HG03342 (cell line): ENCODE data around the gene EMC1.
"Not testable (repeated sequence)": the region's sequence is repeated elsewhere in the genome, so short reads cannot be mapped to it uniquely, and the experiment has no call there.

Experiments
- ATAC-seq: cut with Tn5 transposase; IDR thresholded peaks from one replicate; pipeline ENCODE4 v1.9.1; 2021; ENCODE audit warnings: mild to moderate bottlenecking, moderate library complexity; ENCODE audit not compliant: unreplicated experiment

The EMC1 gene

GRCh38 chr1:19251305-19252196 lies at the start of gene EMC1, which contains the start of gene MRTO4:
Gene EMC1 (minus strand): TSS chr1:19251524. CDS start chr1:19251509, 15 bp downstream.
Gene MRTO4 (plus strand): TSS chr1:19251805. CDS start chr1:19251836, 31 bp downstream.
- ATAC-seq = peak; percentile 72

GRCh38 chr1:19300211-19300610 lies 48.9 kb upstream of the EMC1 start:
- ATAC-seq = no peak

GRCh38 chr1:19294638-19295037 lies 43.3 kb upstream of the EMC1 start:
- no peak for ATAC-seq

- ATAC-seq = no peak
These were observed 37.9 kb upstream of the EMC1 start for GRCh38 chr1:19289244-19289643.

- not testable (repeated sequence) for ATAC-seq
These were observed 37.3 kb upstream of the EMC1 start, which contains the start of gene AKR7A3 for GRCh38 chr1:19288324-19289241. Gene AKR7A3 (minus strand): TSS chr1:19288770. CDS start chr1:19288709, 61 bp downstream.

GRCh38 chr1:19287436-19288185 lies 36.3 kb upstream of the EMC1 start:
- ATAC-seq = no peak

- ATAC-seq = not testable (repeated sequence)
These were observed 34.5 kb upstream of the EMC1 start for GRCh38 chr1:19285807-19286206.

GRCh38 chr1:19285366-19285765 lies 34.0 kb upstream of the EMC1 start:
- ATAC-seq = not testable (repeated sequence)

- no peak for ATAC-seq
These were observed 33.6 kb upstream of the EMC1 start for GRCh38 chr1:19284881-19285280.

GRCh38 chr1:19283891-19284290 lies 32.6 kb upstream of the EMC1 start:
- ATAC-seq = no peak

- no peak for ATAC-seq
These were observed 23.3 kb upstream of the EMC1 start for GRCh38 chr1:19274636-19275035.

GRCh38 chr1:19273844-19274531 lies 22.7 kb upstream of the EMC1 start:
- ATAC-seq = not testable (repeated sequence)

GRCh38 chr1:19273106-19273843 lies 22.0 kb upstream of the EMC1 start:
- ATAC-seq = no peak

- ATAC-seq = no peak
These were observed 20.7 kb upstream of the EMC1 start for GRCh38 chr1:19272064-19272463.

GRCh38 chr1:19270343-19270730 lies 19.0 kb upstream of the EMC1 start:
- ATAC-seq = not testable (repeated sequence)

- not testable (repeated sequence) for ATAC-seq
These were observed 18.4 kb upstream of the EMC1 start for GRCh38 chr1:19269427-19270342.

GRCh38 chr1:19268445-19268844 lies 17.1 kb upstream of the EMC1 start:
- ATAC-seq = no peak

GRCh38 chr1:19262744-19263143 lies 11.4 kb upstream of the EMC1 start:
- no peak for ATAC-seq
